ENCODE data around the gene ARSA. TPM values are rescaled to one million over a fixed set of nuclear protein-coding genes. Genes with fewer than 3 reads are reported as not detected.

ARSA gene
- total RNA-seq, 6 donors from 2014 or later, result 29.8 to 99.0 (median 59.2) TPM

DNA sequence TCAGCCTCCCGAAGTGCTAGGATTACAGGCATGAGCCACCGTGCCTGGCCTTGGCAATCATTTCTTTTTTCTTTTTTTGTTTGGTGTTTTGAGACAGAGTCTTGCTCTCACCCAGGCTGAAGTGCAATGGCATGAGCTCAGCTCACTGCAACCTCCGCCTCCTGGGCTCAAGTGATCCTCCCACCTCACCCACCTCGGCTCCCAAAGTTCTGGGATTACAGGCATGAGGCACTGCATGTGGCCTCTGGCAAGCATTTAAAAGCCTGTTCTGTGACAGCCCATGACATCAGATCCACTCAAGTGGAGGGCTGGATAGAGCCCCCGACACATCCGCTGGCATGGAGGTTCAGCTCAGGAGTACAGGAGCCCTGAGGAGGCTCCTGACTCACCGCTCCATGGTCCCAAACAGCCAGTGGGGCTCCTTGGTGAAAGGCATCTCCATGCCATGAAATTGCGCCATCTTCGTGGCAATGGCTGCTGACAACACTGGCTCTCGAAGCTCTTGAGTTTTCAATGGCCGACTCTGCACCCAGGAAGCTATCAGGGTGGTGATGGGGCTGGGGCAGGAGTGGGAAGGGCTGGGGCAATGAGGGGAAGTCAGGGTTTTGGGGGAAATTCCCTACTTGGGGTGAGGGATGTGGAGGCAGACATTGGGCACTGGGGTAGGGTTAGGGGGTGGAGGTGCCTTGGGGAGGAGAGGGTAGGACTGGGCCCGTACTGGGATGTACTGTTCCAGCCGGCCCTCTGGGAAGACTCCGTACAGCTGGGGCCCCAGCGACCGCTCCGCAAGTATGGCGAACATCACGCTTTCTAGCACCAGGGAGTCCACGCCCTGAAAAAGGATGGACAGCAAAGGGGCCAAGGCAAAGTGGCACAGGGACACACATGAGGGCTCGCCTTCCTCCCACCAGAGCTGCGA lies 46.7 kb downstream of the ARSA start:
- no peak for DNase-seq
- H3K27me3 ChIP-seq, result no peaks in the 10 kb centered on the region
- peaks cover 0 to 15% (median 10%) of the 10 kb centered on the region in 4 donors for H3K36me3 ChIP-seq
- no peaks in the 10 kb centered on the region for H3K9me3 ChIP-seq
- H3K27ac ChIP-seq, result peak overlapping the region; percentile 96 to 99 (median 99)
- TF ChIP-seq EP300 (IDR thresholded peaks at IDR 0.05) (no peak), CTCF (IDR thresholded peaks at IDR 0.05) (no peak), POLR2AphosphoS5 (IDR thresholded peaks at IDR 0.05) (no peak), POLR2A (IDR thresholded peaks at IDR 0.05) (no peak)
- H3K4me1 ChIP-seq, result peaks cover 19 to 39% (median 28%) of the 10 kb centered on the region in 4 donors
- no peak for ATAC-seq (ENCODE audit: low FRiP score in 2 of 2)
- peak overlapping the region; percentile 63 to 93 (median 78) for H3K4me3 ChIP-seq
- WGBS, 2 donors, result 79 to 89% methylated on average over 14 to 22 of the region's 22 CpGs

GRCh38 chr22:50579752-50580151 lies 48.2 kb downstream of the ARSA start:
- WGBS, 2 donors, result 94 to 96% methylated on average over 4 of the region's 4 CpGs
- ATAC-seq (ENCODE audit: low FRiP score in 2 of 2) (no peak), DNase-seq (no peak)
- Histone ChIP-seq H3K36me3 (peaks cover 0 to 15% (median 10%) of the 10 kb centered on the region in 4 donors), H3K27me3 (no peaks in the 10 kb centered on the region), H3K27ac (no peak overlapping the region), H3K4me3 (no peak overlapping the region), H3K4me1 (peaks cover 19 to 39% (median 28%) of the 10 kb centered on the region in 4 donors), H3K9me3 (no peaks in the 10 kb centered on the region)
- TF ChIP-seq EP300 (IDR thresholded peaks at IDR 0.05), result no peak
- TF ChIP-seq CTCF (IDR thresholded peaks at IDR 0.05), result no peak
- TF ChIP-seq POLR2A (IDR thresholded peaks at IDR 0.05), result no peak
- no peak for TF ChIP-seq POLR2AphosphoS5 (IDR thresholded peaks at IDR 0.05)

- 79 to 81% methylated on average over 7 to 8 of the region's 8 CpGs for WGBS, 2 donors
- no peaks in the 10 kb centered on the region for H3K27me3 ChIP-seq
- H3K36me3 ChIP-seq, result peaks cover 0 to 15% (median 10%) of the 10 kb centered on the region in 4 donors
- DNase-seq (no peak), ATAC-seq (ENCODE audit: low FRiP score in 2 of 2) (no peak)
- H3K4me1 ChIP-seq, result peaks cover 19 to 38% (median 26%) of the 10 kb centered on the region in 4 donors
- H3K4me3 ChIP-seq, result no peak overlapping the region
- no peak overlapping the region for H3K27ac ChIP-seq
- TF ChIP-seq EP300 (IDR thresholded peaks at IDR 0.05) (no peak), POLR2A (IDR thresholded peaks at IDR 0.05) (no peak), CTCF (IDR thresholded peaks at IDR 0.05) (no peak), POLR2AphosphoS5 (IDR thresholded peaks at IDR 0.05) (no peak)
- no peaks in the 10 kb centered on the region for H3K9me3 ChIP-seq
Observed at GRCh38 chr22:50578776-50579310, 49.1 kb downstream of the ARSA start.

GRCh38 chr22:50577987-50578775 lies 49.8 kb downstream of the ARSA start, which contains the start of gene CPT1B:
CPT1B (minus strand) TSS chr22:50578427; CDS start chr22:50577915, 512 bp downstream.
- peaks cover 0 to 15% (median 10%) of the 10 kb centered on the region in 4 donors for H3K36me3 ChIP-seq
- H3K27me3 ChIP-seq, result no peaks in the 10 kb centered on the region
- ATAC-seq (ENCODE audit: low FRiP score in 2 of 2), result no peak
- no peak within 1 kb of the TSS for H3K27ac ChIP-seq
- H3K4me1 ChIP-seq, result peaks cover 17 to 31% (median 20%) of the 10 kb centered on the region in 4 donors
- H3K4me3 ChIP-seq, result no peak within 1 kb of the TSS
- peak in 1 of 2 donors; percentile 80 for DNase-seq
- TF ChIP-seq POLR2A (IDR thresholded peaks at IDR 0.05) (peak in 1 of 4 donors; percentile 19), EP300 (IDR thresholded peaks at IDR 0.05) (no peak), CTCF (IDR thresholded peaks at IDR 0.05) (no peak), POLR2AphosphoS5 (IDR thresholded peaks at IDR 0.05) (no peak)
- 31 to 56% methylated on average over 7 to 33 of the region's 63 CpGs for WGBS, 2 donors
- no peaks in the 10 kb centered on the region for H3K9me3 ChIP-seq

Data from upper lobe of left lung (tissue), 6 donors.